8988T (cell line): ENCODE data around the gene DNAAF2.
"Not testable (repeated sequence)": the region's sequence is repeated elsewhere in the genome, so short reads cannot be mapped to it uniquely, and the experiment has no call there.

Experiments used
- DNase-seq: peaks from one replicate; pipeline ENCODE4 v3.0.0; 2011

Gene DNAAF2

GRCh38 chr14:49634547-49635334, at the start of gene DNAAF2:
Gene DNAAF2 (minus strand): TSS chr14:49635244. CDS start chr14:49635149, 95 bp downstream.
- no peak for DNase-seq

GRCh38 chr14:49679271-49679670, 44.2 kb upstream of the DNAAF2 start:
- no peak for DNase-seq

- DNase-seq, result no peak
These were observed 42.6 kb upstream of the DNAAF2 start for GRCh38 chr14:49677643-49678042.

- no peak for DNase-seq
These were observed 38.5 kb upstream of the DNAAF2 start for GRCh38 chr14:49673586-49673985.

- no peak for DNase-seq
These were observed 35.4 kb upstream of the DNAAF2 start for GRCh38 chr14:49670475-49670874.

- DNase-seq, result no peak
These were observed 24.7 kb upstream of the DNAAF2 start for GRCh38 chr14:49659526-49660455.

GRCh38 chr14:49657500-49657899, 22.5 kb upstream of the DNAAF2 start:
- not testable (repeated sequence) for DNase-seq

- no peak for DNase-seq
These were observed 19.5 kb upstream of the DNAAF2 start for GRCh38 chr14:49654511-49654910.

- DNase-seq, result no peak
These were observed 18.5 kb upstream of the DNAAF2 start for GRCh38 chr14:49653508-49653907.

GRCh38 chr14:49642163-49642562, 7.1 kb upstream of the DNAAF2 start:
- DNase-seq, result no peak

GRCh38 chr14:49641697-49642129, 6.7 kb upstream of the DNAAF2 start:
- DNase-seq, result no peak

GRCh38 chr14:49640540-49641417, 5.7 kb upstream of the DNAAF2 start:
- no peak for DNase-seq

- no peak for DNase-seq
These were observed 2.6 kb upstream of the DNAAF2 start for GRCh38 chr14:49637534-49638078.

- no peak for DNase-seq
These were observed 1.8 kb upstream of the DNAAF2 start for GRCh38 chr14:49636866-49637265.

- peak; percentile 82 for DNase-seq
These were observed 1.2 kb downstream of the DNAAF2 start for GRCh38 chr14:49633640-49634546.

- no peak for DNase-seq
These were observed 10.9 kb downstream of the DNAAF2 start for GRCh38 chr14:49623941-49624839.

GRCh38 chr14:49623387-49623786, 11.7 kb downstream of the DNAAF2 start:
- no peak for DNase-seq

GRCh38 chr14:49622022-49622607, 12.9 kb downstream of the DNAAF2 start:
- DNase-seq, result no peak

GRCh38 chr14:49621114-49621881, 13.7 kb downstream of the DNAAF2 start:
- DNase-seq, result no peak
